ENCODE data around the gene HBA1.
"Not testable (repeated sequence)": the region's sequence is repeated elsewhere in the genome, so short reads cannot be mapped to it uniquely, and the experiment has no call there.

HBA1 gene

DNA sequence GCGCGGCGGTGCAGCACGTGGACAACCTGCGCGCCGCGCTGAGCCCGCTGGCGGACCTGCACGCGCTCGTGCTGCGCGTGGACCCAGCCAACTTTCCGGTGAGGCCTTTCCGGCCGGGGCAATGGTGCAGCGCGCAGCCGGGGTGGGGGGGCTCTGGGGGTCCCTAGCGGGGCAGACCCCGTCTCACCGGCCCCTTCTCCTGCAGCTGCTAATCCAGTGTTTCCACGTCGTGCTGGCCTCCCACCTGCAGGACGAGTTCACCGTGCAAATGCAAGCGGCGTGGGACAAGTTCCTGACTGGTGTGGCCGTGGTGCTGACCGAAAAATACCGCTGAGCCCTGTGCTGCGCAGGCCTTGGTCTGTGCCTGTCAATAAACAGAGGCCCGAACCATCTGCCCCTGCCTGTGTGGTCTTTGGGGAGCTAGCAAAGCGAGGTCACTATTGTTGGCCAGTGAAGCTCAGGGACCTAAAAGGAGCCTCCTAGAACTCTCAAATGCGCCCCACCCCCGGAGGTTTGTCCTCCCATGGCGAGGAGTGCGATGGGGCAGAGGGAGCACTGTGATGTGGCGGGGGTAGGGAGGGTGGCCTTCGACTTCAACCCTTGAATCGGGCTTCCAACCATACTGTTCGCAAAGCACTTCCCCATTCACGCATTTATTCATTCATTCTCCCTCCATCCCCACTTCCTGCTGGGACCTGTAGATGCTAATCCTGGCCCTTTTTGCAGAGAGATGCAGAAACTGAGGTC is 9.9 kb upstream of the HBA1 start:
- TF ChIP-seq TAF1 (IDR thresholded peaks at IDR 0.05; ENCODE audit: low read depth, low read length) (no peak), POLR2AphosphoS5 (IDR thresholded peaks at IDR 0.05; ENCODE audit: low read depth, low read length) (no peak), POU2F2 (IDR thresholded peaks at IDR 0.05; ENCODE audit: low read depth, low read length) (no peak), PAX5 (IDR thresholded peaks at IDR 0.05; ENCODE audit: insufficient read depth, low read length, severe bottlenecking) (no peak), SPI1 (IDR thresholded peaks at IDR 0.05; ENCODE audit: low read depth, low read length) (peak; percentile 34; the same call in 1 of the 2 replicates), POLR2A (IDR thresholded peaks at IDR 0.05; ENCODE audit: low read depth, low read length) (no peak)
- FAIRE-seq (no peak), DNase-seq (ENCODE audit: insufficient read length, low spot score) (no peak)

DNA sequence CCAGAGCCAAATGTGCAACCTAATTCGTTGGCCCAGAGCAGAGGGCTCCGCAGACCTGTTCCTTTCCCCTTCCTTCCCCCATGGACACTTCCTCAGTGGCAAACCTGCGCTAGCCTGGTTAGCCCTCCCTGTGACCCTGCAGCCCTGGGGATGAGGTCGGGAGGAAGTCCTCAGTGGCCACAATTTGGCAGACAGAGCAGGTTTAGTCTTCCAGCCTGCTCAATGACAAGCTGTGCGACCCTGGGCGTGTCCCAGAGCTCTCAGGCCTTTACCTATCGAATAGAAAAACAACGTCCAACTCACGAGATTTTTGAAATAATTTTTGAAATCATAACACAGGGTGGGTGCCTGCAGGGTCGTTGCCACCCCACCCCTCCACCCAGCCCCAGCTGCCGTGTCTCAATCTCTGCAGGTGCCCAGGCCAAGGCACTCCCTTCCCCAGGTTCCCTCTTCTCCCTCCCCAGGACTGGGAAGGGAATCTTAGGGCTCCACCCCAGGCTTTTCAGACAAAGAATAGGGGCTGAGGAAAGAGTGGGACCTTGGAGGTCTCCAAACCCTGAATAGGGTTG is 9.3 kb upstream of the HBA1 start:
- no peak for FAIRE-seq
- no peak for TF ChIP-seq POLR2A (IDR thresholded peaks at IDR 0.05; ENCODE audit: low read depth, low read length)
- TF ChIP-seq POU2F2 (IDR thresholded peaks at IDR 0.05; ENCODE audit: low read depth, low read length), result no peak
- TF ChIP-seq TAF1 (IDR thresholded peaks at IDR 0.05; ENCODE audit: low read depth, low read length), result no peak
- no peak for TF ChIP-seq POLR2AphosphoS5 (IDR thresholded peaks at IDR 0.05; ENCODE audit: low read depth, low read length)
- no peak for TF ChIP-seq PAX5 (IDR thresholded peaks at IDR 0.05; ENCODE audit: insufficient read depth, low read length, severe bottlenecking)
- no peak for TF ChIP-seq SPI1 (IDR thresholded peaks at IDR 0.05; ENCODE audit: low read depth, low read length)
- no peak for DNase-seq (ENCODE audit: insufficient read length, low spot score)

DNA sequence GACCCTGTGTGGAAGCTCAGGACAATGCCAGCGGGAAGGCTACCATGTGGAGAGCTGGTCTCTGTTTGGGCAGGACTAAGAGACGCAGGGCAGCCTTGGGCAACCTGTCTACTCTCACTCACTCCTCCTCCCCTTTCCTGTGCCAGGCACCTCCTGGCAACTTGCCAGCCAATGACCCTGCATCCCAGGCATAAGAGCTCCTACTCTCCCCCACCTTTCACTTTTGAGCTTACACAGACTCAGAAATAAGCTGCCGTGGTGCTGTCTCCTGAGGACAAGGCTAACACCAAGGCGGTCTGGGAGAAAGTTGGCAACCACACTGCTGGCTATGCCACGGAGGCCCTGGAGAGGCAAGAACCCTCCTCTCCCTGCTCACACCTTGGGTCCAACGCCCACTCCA is 8.1 kb upstream of the HBA1 start:
- TF ChIP-seq PAX5 (IDR thresholded peaks at IDR 0.05; ENCODE audit: insufficient read depth, low read length, severe bottlenecking) (no peak), POU2F2 (IDR thresholded peaks at IDR 0.05; ENCODE audit: low read depth, low read length) (no peak), POLR2AphosphoS5 (IDR thresholded peaks at IDR 0.05; ENCODE audit: low read depth, low read length) (no peak), POLR2A (IDR thresholded peaks at IDR 0.05; ENCODE audit: low read depth, low read length) (no peak), TAF1 (IDR thresholded peaks at IDR 0.05; ENCODE audit: low read depth, low read length) (no peak), SPI1 (IDR thresholded peaks at IDR 0.05; ENCODE audit: low read depth, low read length) (no peak)
- FAIRE-seq (no peak), DNase-seq (ENCODE audit: insufficient read length, low spot score) (no peak)

DNA sequence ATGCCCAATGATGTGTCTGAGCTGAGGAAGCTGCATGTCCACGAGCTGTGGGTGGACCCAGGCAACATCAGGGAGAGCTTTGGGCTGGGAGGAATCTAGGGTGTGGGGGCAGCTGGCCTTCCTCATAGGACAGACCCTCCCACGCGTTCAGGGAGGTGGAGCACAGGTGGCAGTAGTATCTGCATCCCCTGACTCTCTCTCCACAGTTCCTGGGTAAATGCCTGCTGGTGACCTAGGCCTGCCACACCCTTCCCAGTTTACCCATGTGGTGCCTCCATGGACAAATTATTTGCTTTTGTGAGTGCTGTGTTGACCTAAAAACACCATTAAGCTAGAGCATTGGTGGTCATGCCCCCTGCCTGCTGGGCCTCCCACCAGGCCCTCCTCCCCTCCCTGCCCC is 7.5 kb upstream of the HBA1 start:
- FAIRE-seq (no peak), DNase-seq (ENCODE audit: insufficient read length, low spot score) (no peak)
- TF ChIP-seq POLR2AphosphoS5 (IDR thresholded peaks at IDR 0.05; ENCODE audit: low read depth, low read length), result no peak
- no peak for TF ChIP-seq SPI1 (IDR thresholded peaks at IDR 0.05; ENCODE audit: low read depth, low read length)
- TF ChIP-seq PAX5 (IDR thresholded peaks at IDR 0.05; ENCODE audit: insufficient read depth, low read length, severe bottlenecking), result no peak
- no peak for TF ChIP-seq TAF1 (IDR thresholded peaks at IDR 0.05; ENCODE audit: low read depth, low read length)
- TF ChIP-seq POU2F2 (IDR thresholded peaks at IDR 0.05; ENCODE audit: low read depth, low read length), result no peak

GRCh38 chr16:170088-170507 is 6.4 kb upstream of the HBA1 start:
- FAIRE-seq; DNase-seq (ENCODE audit: insufficient read length, low spot score): not testable (repeated sequence)

- FAIRE-seq (no peak), DNase-seq (ENCODE audit: insufficient read length, low spot score) (no peak)
- TF ChIP-seq POU2F2 (IDR thresholded peaks at IDR 0.05; ENCODE audit: low read depth, low read length) (no peak), SPI1 (IDR thresholded peaks at IDR 0.05; ENCODE audit: low read depth, low read length) (no peak), PAX5 (IDR thresholded peaks at IDR 0.05; ENCODE audit: insufficient read depth, low read length, severe bottlenecking) (no peak), TAF1 (IDR thresholded peaks at IDR 0.05; ENCODE audit: low read depth, low read length) (no peak), POLR2AphosphoS5 (IDR thresholded peaks at IDR 0.05; ENCODE audit: low read depth, low read length) (no peak), POLR2A (IDR thresholded peaks at IDR 0.05; ENCODE audit: low read depth, low read length) (no peak)
These were observed 5.7 kb upstream of the HBA1 start for GRCh38 chr16:170788-171187.

GRCh38 chr16:172374-172941 is 4.0 kb upstream of the HBA1 start, which contains the start of gene HBA2:
HBA2 (plus strand) TSS chr16:172876; CDS start chr16:172913, 37 bp downstream.
- FAIRE-seq; DNase-seq (ENCODE audit: insufficient read length, low spot score): not testable (repeated sequence)

DNA sequence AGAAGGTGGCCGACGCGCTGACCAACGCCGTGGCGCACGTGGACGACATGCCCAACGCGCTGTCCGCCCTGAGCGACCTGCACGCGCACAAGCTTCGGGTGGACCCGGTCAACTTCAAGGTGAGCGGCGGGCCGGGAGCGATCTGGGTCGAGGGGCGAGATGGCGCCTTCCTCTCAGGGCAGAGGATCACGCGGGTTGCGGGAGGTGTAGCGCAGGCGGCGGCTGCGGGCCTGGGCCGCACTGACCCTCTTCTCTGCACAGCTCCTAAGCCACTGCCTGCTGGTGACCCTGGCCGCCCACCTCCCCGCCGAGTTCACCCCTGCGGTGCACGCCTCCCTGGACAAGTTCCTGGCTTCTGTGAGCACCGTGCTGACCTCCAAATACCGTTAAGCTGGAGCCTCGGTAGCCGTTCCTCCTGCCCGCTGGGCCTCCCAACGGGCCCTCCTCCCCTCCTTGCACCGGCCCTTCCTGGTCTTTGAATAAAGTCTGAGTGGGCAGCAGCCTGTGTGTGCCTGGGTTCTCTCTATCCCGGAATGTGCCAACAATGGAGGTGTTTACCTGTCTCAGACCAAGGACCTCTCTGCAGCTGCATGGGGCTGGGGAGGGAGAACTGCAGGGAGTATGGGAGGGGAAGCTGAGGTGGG is 3.1 kb upstream of the HBA1 start:
- not testable (repeated sequence) for DNase-seq (ENCODE audit: insufficient read length, low spot score); FAIRE-seq

GRCh38 chr16:173928-174769 is 2.3 kb upstream of the HBA1 start:
- DNase-seq (ENCODE audit: insufficient read length, low spot score); FAIRE-seq: not testable (repeated sequence)

All from GM12891 (cell line).